HG02973 (cell line): ENCODE results near the gene MCC.

Experiments used
- ATAC-seq: cut with Tn5 transposase; IDR thresholded peaks from one replicate; pipeline ENCODE4 v1.9.1; 2021; ENCODE audit warnings: moderate library complexity; ENCODE audit not compliant: unreplicated experiment

MCC gene

GRCh38 chr5:113062869-113063508 lies 425.3 kb downstream of the MCC start:
- no peak for ATAC-seq

GRCh38 chr5:113061846-113062780 lies 426.1 kb downstream of the MCC start:
- ATAC-seq: no peak

GRCh38 chr5:113060408-113061025 lies 427.7 kb downstream of the MCC start:
- no peak for ATAC-seq

- ATAC-seq: no peak
These were observed 428.8 kb downstream of the MCC start for GRCh38 chr5:113059232-113060040.

- no peak for ATAC-seq
These were observed 429.5 kb downstream of the MCC start for GRCh38 chr5:113058706-113059226.

GRCh38 chr5:113058269-113058668 lies 430.0 kb downstream of the MCC start:
- no peak for ATAC-seq

- no peak for ATAC-seq
These were observed 430.7 kb downstream of the MCC start for GRCh38 chr5:113057557-113057984.

- ATAC-seq: no peak
These were observed 431.3 kb downstream of the MCC start for GRCh38 chr5:113056988-113057387.

GRCh38 chr5:113054899-113055298 lies 433.4 kb downstream of the MCC start:
- ATAC-seq: no peak

- ATAC-seq: no peak
These were observed 434.7 kb downstream of the MCC start for GRCh38 chr5:113053511-113053995.

- no peak for ATAC-seq
These were observed 436.0 kb downstream of the MCC start for GRCh38 chr5:113052041-113052795.

- no peak for ATAC-seq
These were observed 437.4 kb downstream of the MCC start for GRCh38 chr5:113050721-113051382.

GRCh38 chr5:113048931-113049330 lies 439.3 kb downstream of the MCC start:
- no peak for ATAC-seq

- peak; percentile 80 for ATAC-seq
These were observed 440.3 kb downstream of the MCC start for GRCh38 chr5:113047733-113048652.

- no peak for ATAC-seq
These were observed 441.0 kb downstream of the MCC start for GRCh38 chr5:113047234-113047633.

- ATAC-seq: no peak
These were observed 443.3 kb downstream of the MCC start for GRCh38 chr5:113044776-113045465.

- no peak for ATAC-seq
These were observed 444.7 kb downstream of the MCC start for GRCh38 chr5:113043491-113043931.
